Ishikawa (cell line): Measurements from ENCODE around the gene PIGL.

Source experiments
- CEBPB ChIP-seq: IDR thresholded peaks from 2 replicates; pipeline ENCODE4 v1.6.1; 2012
- CREB1 ChIP-seq: IDR thresholded peaks from 2 replicates; pipeline ENCODE4 v1.6.1; 2012; ENCODE audit warnings: low read depth
- EGR1 ChIP-seq: IDR thresholded peaks from 2 replicates; pipeline ENCODE4 v1.6.1; 2012
- EP300 ChIP-seq: IDR thresholded peaks from 2 replicates; pipeline ENCODE4 v1.6.1; 2012; ENCODE audit warnings: borderline replicate concordance
- FOXM1 ChIP-seq: IDR thresholded peaks from 2 replicates; pipeline ENCODE4 v1.6.1; 2012; ENCODE audit warnings: low read depth, borderline replicate concordance
- NFIC ChIP-seq: IDR thresholded peaks from 2 replicates; pipeline ENCODE4 v1.6.1; 2012
- RAD21 ChIP-seq: IDR thresholded peaks from 2 replicates; pipeline ENCODE4 v1.6.1; 2012; ENCODE audit warnings: low read depth
- TAF1 ChIP-seq: IDR thresholded peaks from 2 replicates; pipeline ENCODE4 v1.6.1; 2012; ENCODE audit warnings: low read depth, mild to moderate bottlenecking
- TCF12 ChIP-seq: IDR thresholded peaks from 2 replicates; pipeline ENCODE4 v1.6.1; 2012; ENCODE audit warnings: low read depth
- TEAD4 ChIP-seq: IDR thresholded peaks from 2 replicates; pipeline ENCODE4 v1.6.1; 2012
- YY1 ChIP-seq: IDR thresholded peaks from 2 replicates; pipeline ENCODE4 v1.6.1; 2012; ENCODE audit warnings: low read depth
- ZBTB7A ChIP-seq: IDR thresholded peaks from 2 replicates; pipeline ENCODE4 v1.6.1; 2012; ENCODE audit warnings: low read depth
- TF ChIP-seq, protein P1 (sequence below): IDR thresholded peaks from 2 replicates; pipeline ENCODE4 v1.6.1; 2012; ENCODE audit warnings: low read depth, mild to moderate bottlenecking
- TF ChIP-seq, protein P2 (sequence below): IDR thresholded peaks from 2 replicates; pipeline ENCODE4 v1.6.1; 2012
- TF ChIP-seq, protein P3 (sequence below): IDR thresholded peaks from 2 replicates; pipeline ENCODE4 v1.6.1; 2012

Gene PIGL

DNA sequence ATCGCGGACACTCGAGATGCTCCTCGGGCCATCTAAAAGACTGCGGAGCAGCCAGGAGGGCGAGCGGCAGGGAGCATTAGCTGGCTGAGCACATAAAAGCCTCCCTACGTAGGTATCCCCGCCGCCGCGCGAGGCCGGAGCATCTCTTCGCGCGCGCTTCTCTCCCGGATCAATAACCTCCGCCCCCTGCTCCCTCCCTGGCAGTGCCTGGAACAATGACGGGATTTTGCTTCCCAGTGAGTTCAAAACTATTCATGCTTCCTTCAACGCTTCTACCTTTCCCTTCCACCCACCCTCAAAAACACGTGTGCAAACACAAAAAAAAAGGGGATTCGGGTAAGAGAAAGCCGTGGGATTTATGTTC lies 135.3 kb downstream of the PIGL start:
- TF ChIP-seq, protein P1, sequence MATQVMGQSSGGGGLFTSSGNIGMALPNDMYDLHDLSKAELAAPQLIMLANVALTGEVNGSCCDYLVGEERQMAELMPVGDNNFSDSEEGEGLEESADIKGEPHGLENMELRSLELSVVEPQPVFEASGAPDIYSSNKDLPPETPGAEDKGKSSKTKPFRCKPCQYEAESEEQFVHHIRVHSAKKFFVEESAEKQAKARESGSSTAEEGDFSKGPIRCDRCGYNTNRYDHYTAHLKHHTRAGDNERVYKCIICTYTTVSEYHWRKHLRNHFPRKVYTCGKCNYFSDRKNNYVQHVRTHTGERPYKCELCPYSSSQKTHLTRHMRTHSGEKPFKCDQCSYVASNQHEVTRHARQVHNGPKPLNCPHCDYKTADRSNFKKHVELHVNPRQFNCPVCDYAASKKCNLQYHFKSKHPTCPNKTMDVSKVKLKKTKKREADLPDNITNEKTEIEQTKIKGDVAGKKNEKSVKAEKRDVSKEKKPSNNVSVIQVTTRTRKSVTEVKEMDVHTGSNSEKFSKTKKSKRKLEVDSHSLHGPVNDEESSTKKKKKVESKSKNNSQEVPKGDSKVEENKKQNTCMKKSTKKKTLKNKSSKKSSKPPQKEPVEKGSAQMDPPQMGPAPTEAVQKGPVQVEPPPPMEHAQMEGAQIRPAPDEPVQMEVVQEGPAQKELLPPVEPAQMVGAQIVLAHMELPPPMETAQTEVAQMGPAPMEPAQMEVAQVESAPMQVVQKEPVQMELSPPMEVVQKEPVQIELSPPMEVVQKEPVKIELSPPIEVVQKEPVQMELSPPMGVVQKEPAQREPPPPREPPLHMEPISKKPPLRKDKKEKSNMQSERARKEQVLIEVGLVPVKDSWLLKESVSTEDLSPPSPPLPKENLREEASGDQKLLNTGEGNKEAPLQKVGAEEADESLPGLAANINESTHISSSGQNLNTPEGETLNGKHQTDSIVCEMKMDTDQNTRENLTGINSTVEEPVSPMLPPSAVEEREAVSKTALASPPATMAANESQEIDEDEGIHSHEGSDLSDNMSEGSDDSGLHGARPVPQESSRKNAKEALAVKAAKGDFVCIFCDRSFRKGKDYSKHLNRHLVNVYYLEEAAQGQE = no peak
- TF ChIP-seq ZBTB7A = no peak
- no peak for TF ChIP-seq EP300
- no peak for TF ChIP-seq TCF12
- TF ChIP-seq, protein P2, sequence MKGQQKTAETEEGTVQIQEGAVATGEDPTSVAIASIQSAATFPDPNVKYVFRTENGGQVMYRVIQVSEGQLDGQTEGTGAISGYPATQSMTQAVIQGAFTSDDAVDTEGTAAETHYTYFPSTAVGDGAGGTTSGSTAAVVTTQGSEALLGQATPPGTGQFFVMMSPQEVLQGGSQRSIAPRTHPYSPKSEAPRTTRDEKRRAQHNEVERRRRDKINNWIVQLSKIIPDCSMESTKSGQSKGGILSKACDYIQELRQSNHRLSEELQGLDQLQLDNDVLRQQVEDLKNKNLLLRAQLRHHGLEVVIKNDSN = no peak
- TF ChIP-seq CREB1 = no peak

DNA sequence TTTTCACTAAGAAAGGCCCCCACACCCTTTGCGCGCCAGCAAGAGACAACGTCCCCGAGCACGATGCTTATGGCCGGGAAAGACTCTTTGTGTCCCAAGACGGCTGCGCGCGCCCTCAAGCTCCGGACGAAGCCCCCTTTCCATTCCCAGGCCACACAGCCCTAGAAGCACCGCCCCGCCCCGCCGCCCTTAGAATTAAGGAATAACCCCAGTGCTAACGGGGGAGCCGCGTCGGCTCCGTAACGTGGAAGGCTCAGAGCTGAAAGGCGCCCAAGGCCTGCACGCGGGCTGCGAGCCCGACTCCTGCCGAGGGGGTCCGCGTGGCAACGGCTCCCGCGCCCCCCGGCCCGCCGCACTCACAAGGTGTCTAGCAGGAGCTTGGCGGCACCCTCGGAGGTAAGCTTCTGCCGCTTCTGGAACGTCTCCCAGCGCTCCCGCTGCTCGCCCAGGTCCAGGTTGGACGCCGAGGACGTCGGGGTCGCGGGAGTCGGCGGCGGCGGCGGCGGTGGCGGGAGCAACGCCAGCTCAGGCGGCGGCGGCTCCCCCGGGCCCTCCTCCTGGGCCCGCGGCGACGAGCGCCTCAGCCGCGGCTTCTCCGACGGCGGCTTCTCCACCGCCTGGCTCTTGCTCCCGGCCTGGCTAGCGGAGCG lies 135.8 kb downstream of the PIGL start:
- peak; percentile 76; the same call in 1 of the 2 replicates for TF ChIP-seq ZBTB7A
- TF ChIP-seq, protein P2 = no peak
- TF ChIP-seq, protein P3, sequence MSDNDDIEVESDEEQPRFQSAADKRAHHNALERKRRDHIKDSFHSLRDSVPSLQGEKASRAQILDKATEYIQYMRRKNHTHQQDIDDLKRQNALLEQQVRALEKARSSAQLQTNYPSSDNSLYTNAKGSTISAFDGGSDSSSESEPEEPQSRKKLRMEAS = no peak; the same call in none of the 2 replicates

DNA sequence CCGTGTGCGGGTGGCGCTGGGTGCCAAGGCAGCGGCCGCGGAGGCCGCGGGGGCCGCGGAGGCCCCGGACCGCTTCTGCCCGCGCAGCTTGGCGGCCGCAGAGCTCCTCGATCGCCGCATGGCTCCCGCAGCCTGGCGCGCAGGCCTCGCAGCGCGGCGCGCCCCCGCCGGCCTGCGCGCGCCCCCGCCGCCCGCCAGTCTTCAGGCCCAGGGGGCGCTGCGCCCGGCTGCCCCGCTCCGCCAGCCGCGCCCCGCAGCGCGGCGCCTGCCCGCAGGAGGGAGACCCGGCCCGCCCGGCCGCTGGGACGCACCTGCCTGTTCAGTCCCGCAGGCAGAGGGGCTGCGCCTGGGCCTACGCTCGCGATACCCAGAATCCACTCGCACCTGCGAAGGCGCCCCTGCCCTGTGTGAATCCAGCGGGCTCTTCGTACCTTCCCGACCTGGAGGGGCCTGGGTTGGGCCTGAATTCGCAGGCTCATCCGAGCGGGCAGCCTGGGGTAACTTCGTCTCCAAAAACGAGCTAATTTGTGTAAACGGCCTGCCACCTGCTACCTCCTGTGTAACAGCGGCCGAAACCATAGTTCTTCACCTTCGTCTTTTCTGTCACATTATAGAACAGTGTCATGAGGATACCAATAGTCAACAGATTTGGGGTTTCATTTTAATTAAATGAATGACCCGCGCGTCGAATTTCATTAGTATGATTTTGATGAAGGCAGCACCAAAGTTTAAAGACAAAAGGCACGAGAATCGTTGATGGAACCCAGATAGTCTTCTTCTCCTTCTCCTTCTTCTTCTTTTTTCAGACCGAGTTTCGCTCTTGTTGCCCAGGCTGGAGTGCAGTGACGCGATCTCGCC lies 136.5 kb downstream of the PIGL start, which contains the start of gene CENPV:
Gene CENPV (minus strand): TSS at position 153 of the 858 bp plus-strand sequence. CDS start 33 bp downstream, at position 120.
- TF ChIP-seq, protein P3 = peak; percentile 41; the same call in 1 of the 2 replicates
- no peak for TF ChIP-seq TCF12
- 0 out of 2 replicates have a peak, but pooled peaks have one; percentile 22 for TF ChIP-seq ZBTB7A
- no peak for TF ChIP-seq YY1

DNA sequence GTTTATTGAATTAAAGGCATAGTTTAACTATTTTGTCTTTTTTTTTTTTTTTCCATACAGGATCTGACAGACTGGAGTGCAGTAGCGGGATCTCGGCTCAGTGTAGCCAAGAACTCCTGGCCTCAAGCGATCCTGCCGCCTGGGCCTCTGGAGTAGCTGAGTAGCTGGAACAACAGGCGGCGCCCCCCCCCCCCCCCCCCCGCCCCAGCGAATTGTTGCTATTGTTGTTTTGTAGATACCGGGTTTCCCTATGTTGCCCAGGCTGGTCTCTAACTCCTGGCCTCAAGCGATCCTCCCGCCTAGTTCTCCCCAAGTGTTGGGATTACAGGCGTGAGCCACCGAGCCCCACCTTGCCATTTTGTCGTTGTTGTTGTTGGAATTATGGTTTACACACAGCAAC lies 137.6 kb downstream of the PIGL start:
- TF ChIP-seq CREB1 = no peak
- TF ChIP-seq, protein P3 = no peak
- no peak for TF ChIP-seq TAF1
- TF ChIP-seq TEAD4 = no peak
- no peak for TF ChIP-seq EGR1
- TF ChIP-seq, protein P2 = no peak
- no peak for TF ChIP-seq CEBPB
- TF ChIP-seq YY1 = no peak
- TF ChIP-seq FOXM1 = no peak
- TF ChIP-seq NFIC = no peak
- TF ChIP-seq, protein P1 = no peak
- no peak for TF ChIP-seq ZBTB7A
- TF ChIP-seq TCF12 = no peak
- TF ChIP-seq EP300 = no peak
- no peak for TF ChIP-seq RAD21

DNA sequence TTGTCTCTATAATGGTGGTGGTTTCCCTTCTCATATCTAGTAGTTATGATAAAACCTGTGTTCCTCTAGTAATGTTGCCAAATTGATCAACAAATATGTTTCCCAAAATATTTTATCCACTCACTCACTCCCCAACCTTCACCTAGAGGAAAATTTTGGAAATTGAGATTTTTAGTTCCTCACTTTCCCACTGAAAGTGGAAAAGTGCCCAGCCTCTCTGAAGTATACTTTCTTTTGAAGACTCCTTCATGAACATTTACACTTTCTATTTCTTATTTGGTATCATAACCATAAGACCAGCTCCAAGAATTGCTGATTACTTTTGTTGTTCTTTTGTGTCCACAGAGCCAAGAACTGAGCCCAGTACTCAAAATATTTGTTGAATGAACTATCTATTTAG lies 141.4 kb downstream of the PIGL start:
- TF ChIP-seq RAD21 (no peak), YY1 (no peak), NFIC (no peak), TEAD4 (no peak), EGR1 (no peak), EP300 (no peak), TAF1 (no peak), FOXM1 (no peak), CEBPB (no peak), TCF12 (no peak), CREB1 (no peak), ZBTB7A (no peak)
- TF ChIP-seq, protein P1 = no peak
- TF ChIP-seq, protein P2 = no peak
- TF ChIP-seq, protein P3 = no peak
